Pancreas (tissue), 10 donors: Measurements from ENCODE around the gene ABHD11. TPM values are rescaled to one million over a fixed set of nuclear protein-coding genes. Genes with fewer than 3 reads are reported as not detected.
A peak's percentile ranks its signal among the peaks of the same experiment; 100 is the strongest.

Source experiments
- ATAC-seq, 4 donors: fragments of 200-7000 bp; cut with Tn5 transposase; one replicate each; pipeline versions ENCODE4 v1.8.0 to v1.9.1; 2020; ENCODE audit warnings: mild to moderate bottlenecking in 4 of 4, moderate library complexity in 4 of 4
- DNase-seq, 6 donors: peaks; one replicate each; pipeline ENCODE4 v3.0.0-alpha.2; 2020
- FAIRE-seq: peaks from 2 replicates; lab custom pipeline; 2012; peaks lifted over from hg19 to GRCh38; lab: Jason Lieb, UNC
- H3K27ac ChIP-seq, 4 donors: fragments of 200-600 bp; sonication (generic); 1 replicate in 3 of 4; 2 replicates in 1 of 4; pipeline versions ENCODE4 v1.5.0 to v1.8.0; 2020
- H3K27me3 ChIP-seq, 4 donors: fragments of 200-600 bp; one replicate each; pipeline ENCODE4 v1.8.0; 2021
- H3K36me3 ChIP-seq, 3 donors: fragments of 200-600 bp; sonication (generic) in 1 of 3; one replicate each; pipeline versions ENCODE4 v1.5.0 to v1.8.0; 2020 to 2021
- H3K4me1 ChIP-seq, 3 donors: fragments of 200-600 bp; one replicate each; pipeline ENCODE4 v1.8.0; 2021
- H3K4me3 ChIP-seq, 4 donors: fragments of 200-600 bp; sonication (generic) in 2 of 4; one replicate each; pipeline versions ENCODE4 v1.5.0 to v1.8.0; 2020 to 2021
- H3K9me3 ChIP-seq, 4 donors: fragments of 200-600 bp; one replicate each; pipeline ENCODE4 v1.8.0; 2021
- WGBS, 2 donors: extraction: QIAGEN DNeasy Blood & Tissue Kit; methylation state at CpG; one replicate each; pipeline ENCODE4 v1.1.7; 2013; 5-methylcytosine and 5-hydroxymethylcytosine counted together
- intact Hi-C, 3 donors: fragments of 100-400 bp; cut with DNase I; formaldehyde crosslinking; loops; one replicate each; pipeline versions ENCODE4 v1.11.1 to v1.14.2; 2022
- polyA plus RNA-seq, 2 donors: library from polyadenylated mRNA; stranded (reverse); fragments of 200-250 nt; gene quantifications; one replicate each; pipeline ENCODE4 v1.2.3, GENCODE V29; 2013
- total RNA-seq, 6 donors: library from RNA; stranded (reverse); fragmentation: NEBNext Ultra II Directional in 4 of 6; extraction: Animal tissue kit (Norgen Biotek cat#: 25700) in 4 of 6; gene quantifications; one replicate each; pipeline versions ENCODE4 v1.2.1 to v1.2.4, GENCODE V29; 2021 to 2023
- TF ChIP-seq, protein P1 (sequence below), 4 donors: fragments of 200-600 bp; sonication (generic) in 3 of 4; IDR thresholded peaks; one replicate each; pipeline versions ENCODE4 v1.5.0 to v1.8.0; 2021; ENCODE audit warnings: antibody characterized with exemption in 4 of 4
- donor health status: healthy with polysubstance abuse.
- donor health status: DM: no; HTN: no; CAD: no; lungs with moderate emphysema.
- donor health status: DM: no; HTN: no; CAD: no.
- donor health status: control.
- donor health status: control.
- donor health status: Bipolar disorder and iron deficiency.
- donor health status: DM: yes; HTN: yes; CAD: no.
- donor health status: DM: no; HTN: no; CAD: no.
- donor health status: DM: no; HTN: no; CAD: no.
- donor health status: DM: yes; HTN: yes; CAD: no.

ABHD11 gene
- total and polyA plus RNA-seq, 8 donors, result 16.0 to 95.2 (median 24.3) TPM

DNA sequence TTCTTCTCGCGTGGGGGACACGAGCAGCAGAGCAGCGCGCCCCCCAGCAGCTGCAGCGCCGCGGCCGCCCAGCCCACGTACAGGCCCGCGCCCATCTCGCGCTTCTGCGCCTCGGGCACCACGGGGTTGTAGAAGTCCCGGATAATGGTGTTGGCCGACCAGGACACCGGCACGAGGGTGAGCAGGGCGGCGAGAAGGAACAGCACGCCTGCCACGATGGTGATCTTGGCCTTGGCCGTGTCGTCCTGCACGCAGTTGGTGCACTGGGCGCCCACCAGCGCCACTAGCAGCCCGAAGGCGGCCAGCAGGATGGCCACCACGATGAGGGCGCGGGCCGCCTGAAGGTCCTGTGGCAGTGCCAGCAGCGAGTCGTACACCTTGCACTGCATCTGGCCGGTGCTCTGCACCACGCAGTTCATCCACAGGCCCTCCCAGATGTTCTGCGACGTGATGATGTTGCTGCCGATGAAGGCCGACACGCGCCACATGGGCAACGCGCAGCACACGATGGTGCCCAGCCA, 30.9 kb upstream of the ABHD11 start:
- FAIRE-seq (no peak), ATAC-seq (peak; percentile 26 to 46 (median 39)), DNase-seq (peak in 3 of 6 donors; percentile 49 to 75 (median 67))
- intact Hi-C loops, result no loop called here
- 14 to 16% methylated on average over 27 to 49 of the region's 49 CpGs for WGBS, 2 donors
- Histone ChIP-seq H3K27ac (peak overlapping the region; percentile 92 to 96 (median 94)), H3K9me3 (no peaks in the 10 kb centered on the region), H3K4me1 (peaks cover 0 to 6% (median 4%) of the 10 kb centered on the region in 3 donors), H3K36me3 (no peaks in the 10 kb centered on the region), H3K27me3 (no peaks in the 10 kb centered on the region), H3K4me3 (peak overlapping the region; percentile 37 to 71 (median 58))
- TF ChIP-seq, protein P1, sequence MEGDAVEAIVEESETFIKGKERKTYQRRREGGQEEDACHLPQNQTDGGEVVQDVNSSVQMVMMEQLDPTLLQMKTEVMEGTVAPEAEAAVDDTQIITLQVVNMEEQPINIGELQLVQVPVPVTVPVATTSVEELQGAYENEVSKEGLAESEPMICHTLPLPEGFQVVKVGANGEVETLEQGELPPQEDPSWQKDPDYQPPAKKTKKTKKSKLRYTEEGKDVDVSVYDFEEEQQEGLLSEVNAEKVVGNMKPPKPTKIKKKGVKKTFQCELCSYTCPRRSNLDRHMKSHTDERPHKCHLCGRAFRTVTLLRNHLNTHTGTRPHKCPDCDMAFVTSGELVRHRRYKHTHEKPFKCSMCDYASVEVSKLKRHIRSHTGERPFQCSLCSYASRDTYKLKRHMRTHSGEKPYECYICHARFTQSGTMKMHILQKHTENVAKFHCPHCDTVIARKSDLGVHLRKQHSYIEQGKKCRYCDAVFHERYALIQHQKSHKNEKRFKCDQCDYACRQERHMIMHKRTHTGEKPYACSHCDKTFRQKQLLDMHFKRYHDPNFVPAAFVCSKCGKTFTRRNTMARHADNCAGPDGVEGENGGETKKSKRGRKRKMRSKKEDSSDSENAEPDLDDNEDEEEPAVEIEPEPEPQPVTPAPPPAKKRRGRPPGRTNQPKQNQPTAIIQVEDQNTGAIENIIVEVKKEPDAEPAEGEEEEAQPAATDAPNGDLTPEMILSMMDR (IDR thresholded peaks at IDR 0.05), result no peak

DNA sequence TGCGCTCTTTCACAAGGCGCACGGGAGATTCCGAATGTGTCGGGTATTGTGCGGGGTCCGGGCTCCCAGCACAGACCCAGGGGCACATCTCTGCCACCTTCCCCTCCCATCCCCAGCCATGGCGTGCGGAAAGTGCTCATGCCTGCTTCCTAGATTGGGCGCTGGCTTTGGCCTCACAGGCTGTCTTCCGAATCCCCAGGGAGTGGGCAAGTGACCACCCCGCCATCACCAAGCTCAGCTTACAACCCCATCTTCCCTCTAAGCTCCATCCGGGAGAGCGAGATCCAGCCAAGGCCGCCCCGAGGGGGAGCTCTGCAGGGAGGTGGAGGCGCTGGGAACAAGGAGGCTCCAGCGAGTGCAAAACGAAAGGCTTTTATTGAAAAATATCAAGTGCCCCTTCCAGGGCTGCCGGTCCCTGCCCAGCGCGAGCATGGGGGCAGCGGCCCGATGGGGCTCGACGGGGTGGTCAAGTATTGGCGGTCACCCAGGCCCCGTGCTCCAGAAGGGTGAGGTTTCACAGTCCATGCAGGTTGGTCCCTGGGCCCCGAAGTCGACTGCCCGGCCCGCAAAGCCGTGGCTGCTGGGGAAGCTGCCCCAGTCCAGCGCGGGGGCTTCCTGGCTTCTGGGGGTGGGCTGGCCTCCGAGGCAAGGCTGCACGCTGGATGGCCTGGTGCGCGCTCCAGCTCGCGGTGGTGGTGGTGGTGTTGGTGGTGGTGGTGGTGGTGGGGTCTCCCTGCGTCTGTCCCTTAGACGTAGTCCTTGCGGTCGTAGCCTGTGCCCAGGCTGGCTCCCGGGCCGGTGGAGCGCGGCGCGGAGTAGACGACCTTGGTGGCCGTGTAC, 30.3 kb upstream of the ABHD11 start:
- WGBS, 2 donors, result 45 to 53% methylated on average over 53 of the region's 53 CpGs
- Histone ChIP-seq H3K27me3 (no peaks in the 10 kb centered on the region), H3K4me3 (peak overlapping the region; percentile 37 to 71 (median 58)), H3K27ac (peak overlapping the region; percentile 92 to 96 (median 94)), H3K36me3 (no peaks in the 10 kb centered on the region), H3K4me1 (peaks cover 0 to 6% (median 4%) of the 10 kb centered on the region in 3 donors), H3K9me3 (no peaks in the 10 kb centered on the region)
- TF ChIP-seq, protein P1 (IDR thresholded peaks at IDR 0.05), result no peak
- peak in 4 of 6 donors; percentile 23 to 83 (median 61) for DNase-seq
- intact Hi-C loops, result no loop called here
- no peak for ATAC-seq
- no peak for FAIRE-seq

DNA sequence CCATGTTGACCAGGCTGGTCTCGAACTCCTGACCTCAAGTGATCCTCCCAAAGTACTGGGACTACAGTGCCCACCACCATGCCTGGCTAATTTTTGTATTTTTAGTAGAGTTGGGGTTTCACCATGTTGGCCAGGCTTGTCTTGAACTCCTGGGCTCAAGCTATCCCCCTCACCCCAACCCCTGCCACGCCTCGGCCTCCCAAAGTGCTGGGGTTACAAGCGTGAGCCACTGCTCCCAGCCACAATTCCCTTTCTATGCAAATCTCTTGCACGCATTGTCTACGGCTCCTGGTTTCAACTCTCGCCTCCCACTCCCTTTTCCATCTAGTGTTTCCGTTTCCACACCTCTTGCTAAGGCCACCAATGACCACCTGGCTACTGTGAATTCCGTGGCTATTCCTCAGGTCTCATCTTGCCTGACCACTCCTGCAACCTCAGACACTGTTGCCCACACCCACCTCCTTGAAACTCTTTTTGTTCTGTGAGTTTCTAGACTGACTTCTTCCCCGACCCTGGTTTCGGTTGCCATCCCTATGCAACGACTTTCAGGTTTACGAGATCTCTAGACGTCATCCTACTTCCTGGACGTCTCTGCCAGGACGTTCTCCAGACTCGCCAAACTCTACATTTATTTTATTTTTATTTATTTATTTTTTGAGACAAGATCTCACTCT, 28.1 kb upstream of the ABHD11 start:
- Histone ChIP-seq H3K4me3 (no peak overlapping the region), H3K27ac (no peak overlapping the region), H3K9me3 (no peaks in the 10 kb centered on the region), H3K36me3 (no peaks in the 10 kb centered on the region), H3K27me3 (no peaks in the 10 kb centered on the region), H3K4me1 (peaks cover 0 to 10% (median 4%) of the 10 kb centered on the region in 3 donors)
- ATAC-seq (no peak), FAIRE-seq (no peak), DNase-seq (peak in 1 of 6 donors; percentile 23)
- intact Hi-C loops, result no loop called here
- 91 to 92% methylated on average over 17 of the region's 17 CpGs for WGBS, 2 donors
- TF ChIP-seq, protein P1 (IDR thresholded peaks at IDR 0.05), result no peak

DNA sequence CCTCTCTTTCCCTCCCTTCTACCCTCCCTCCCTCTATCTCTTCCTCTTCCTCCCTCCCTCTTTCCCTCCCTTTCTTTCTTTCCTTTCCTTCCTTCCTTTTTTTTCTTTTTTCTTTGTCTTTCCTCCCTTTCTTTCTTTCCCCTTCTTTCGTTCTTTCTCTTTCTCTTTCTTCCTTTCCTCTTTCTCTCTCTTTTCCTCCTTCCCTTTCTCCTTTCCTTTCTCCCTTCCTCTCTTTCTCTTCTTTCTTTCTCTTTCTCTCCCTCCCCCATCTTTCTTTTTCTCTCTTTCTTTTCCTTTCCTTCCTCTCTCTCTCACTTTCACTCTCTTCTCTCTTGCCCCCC, 24.0 kb upstream of the ABHD11 start:
- Histone ChIP-seq H3K27ac (no peak overlapping the region), H3K36me3 (no peaks in the 10 kb centered on the region), H3K9me3 (no peaks in the 10 kb centered on the region), H3K4me1 (peaks cover 6 to 19% (median 18%) of the 10 kb centered on the region in 3 donors), H3K4me3 (no peak overlapping the region), H3K27me3 (no peaks in the 10 kb centered on the region)
- FAIRE-seq, result no peak
- intact Hi-C loops, result no loop called here
- WGBS, 2 donors, result 80 to 81% methylated on average over 1 of the region's 1 CpG
- no peak for DNase-seq
- TF ChIP-seq, protein P1 (IDR thresholded peaks at IDR 0.05), result no peak
- no peak for ATAC-seq
